IPS DF 4.7 (cell line): ENCODE data around the gene UTP25.
A peak's percentile ranks its signal among the peaks of the same experiment; 100 is the strongest.

ENCODE experiments used
- DNase-seq: peaks from one replicate; pipeline ENCODE4 v3.0.0-alpha.2; 2013; ENCODE audit warnings: low spot score; ENCODE audit errors: extremely low read depth

UTP25 gene

GRCh38 chr1:209805875-209806760 is 21.7 kb upstream of the UTP25 start, which contains the start of gene IRF6:
Gene IRF6 (minus strand): TSS chr1:209806142. CDS start chr1:209801413, 4,729 bp downstream.
- peak; percentile 83 for DNase-seq

DNA sequence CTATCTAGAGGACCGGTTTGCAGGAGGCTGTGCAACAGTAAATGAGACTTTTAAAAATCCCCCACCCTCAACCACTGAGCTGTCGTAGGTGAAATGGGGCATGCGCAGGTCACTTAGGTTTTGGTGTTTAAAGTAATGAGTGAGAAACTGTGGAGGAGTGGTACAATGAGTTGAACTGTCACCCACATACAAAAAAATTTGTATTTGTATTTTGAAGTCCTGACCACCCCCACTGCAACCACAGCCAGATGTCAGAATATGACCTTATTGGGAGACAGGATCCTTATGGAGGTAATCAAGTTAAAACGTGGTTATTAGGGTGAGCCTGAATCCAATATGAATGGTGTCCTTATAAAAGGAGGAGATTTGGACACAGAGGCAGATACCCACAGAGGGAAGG is 20.3 kb upstream of the UTP25 start:
- DNase-seq: no peak

- DNase-seq: no peak
Observed at GRCh38 chr1:209808059-209808581, 19.7 kb upstream of the UTP25 start.

DNA sequence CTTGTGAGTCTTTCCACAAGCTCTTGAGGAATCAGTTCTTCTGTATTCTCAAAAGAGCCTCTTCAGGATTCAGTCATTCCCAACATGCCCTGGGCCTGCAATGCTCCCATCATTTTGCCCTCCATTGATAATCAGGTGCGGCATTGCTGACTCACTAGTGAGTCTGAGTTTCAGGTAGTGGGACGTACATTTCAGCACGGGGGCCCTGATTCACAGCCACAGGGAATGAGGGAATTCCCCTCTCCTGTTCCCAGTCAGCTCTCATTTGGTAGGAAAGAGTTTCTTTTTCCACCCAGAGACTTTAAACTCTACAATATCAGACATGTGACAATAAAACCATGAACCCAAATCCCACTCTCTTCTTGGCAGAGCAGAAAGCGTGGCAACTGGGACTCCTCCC is 18.2 kb upstream of the UTP25 start:
- DNase-seq: no peak

DNA sequence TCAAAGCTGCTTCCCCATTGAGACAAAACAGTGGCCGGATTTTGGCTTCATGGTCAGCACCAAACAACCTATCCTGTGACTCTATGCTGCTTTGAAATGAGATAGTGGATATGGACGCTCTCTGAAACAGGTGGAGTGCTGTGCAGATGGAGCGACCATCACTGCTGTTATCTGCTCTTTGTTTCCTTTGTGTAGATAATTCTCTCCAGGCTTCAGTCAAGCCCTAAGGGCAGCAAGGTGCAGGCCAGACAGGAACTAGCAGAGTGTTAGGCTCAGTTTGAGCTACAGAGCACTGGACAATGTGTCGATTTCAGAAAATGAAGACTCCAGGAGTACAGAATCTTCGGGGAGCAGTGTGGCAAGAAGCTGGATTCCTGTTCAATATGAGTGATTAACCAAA is 17.0 kb upstream of the UTP25 start:
- no peak for DNase-seq

- DNase-seq: no peak
Observed at GRCh38 chr1:209813902-209814301, 13.9 kb upstream of the UTP25 start.

- no peak for DNase-seq
Observed at GRCh38 chr1:209815490-209815889, 12.3 kb upstream of the UTP25 start.

DNA sequence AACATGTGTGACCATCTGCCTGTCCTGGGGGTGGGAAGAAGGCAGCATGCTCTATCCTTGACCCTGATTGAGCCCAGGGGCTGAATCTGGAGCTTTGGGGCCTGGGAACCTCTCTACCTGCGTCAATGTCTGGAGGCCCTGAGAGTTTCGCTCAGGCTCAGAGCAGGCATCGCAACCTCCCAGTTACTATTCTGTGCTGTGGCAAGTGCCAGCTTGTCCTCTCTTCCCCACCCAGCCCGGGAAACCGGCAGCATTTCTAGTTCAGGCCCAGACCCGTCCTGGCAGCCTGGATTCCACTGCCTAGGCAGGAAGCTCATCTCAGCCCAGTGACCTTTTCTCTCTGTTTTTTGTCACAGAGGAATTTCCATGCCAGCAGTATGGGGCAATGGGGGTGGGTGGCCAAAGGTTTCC is 11.8 kb upstream of the UTP25 start:
- no peak for DNase-seq

GRCh38 chr1:209816923-209817322 is 10.8 kb upstream of the UTP25 start:
- DNase-seq: no peak

DNA sequence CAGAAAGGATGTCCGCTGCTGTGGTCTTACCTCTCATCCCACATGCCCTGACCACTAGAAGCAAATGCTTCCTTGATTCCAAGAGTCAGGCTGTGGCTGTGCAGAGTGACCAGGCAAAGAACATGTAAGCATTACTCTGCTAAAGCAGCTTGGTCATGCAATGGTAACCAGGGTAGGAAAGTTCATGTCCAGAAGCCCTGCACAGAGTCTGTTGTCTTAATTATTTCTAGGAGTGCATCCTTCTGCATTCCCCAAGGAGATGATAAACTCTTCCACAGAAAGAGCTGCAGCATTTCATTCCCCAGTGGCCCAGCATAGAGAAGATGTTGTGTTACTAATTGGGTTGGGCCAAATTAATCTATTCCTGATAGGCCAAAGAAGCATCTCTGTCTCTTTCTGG is 10.1 kb upstream of the UTP25 start:
- DNase-seq: no peak

DNA sequence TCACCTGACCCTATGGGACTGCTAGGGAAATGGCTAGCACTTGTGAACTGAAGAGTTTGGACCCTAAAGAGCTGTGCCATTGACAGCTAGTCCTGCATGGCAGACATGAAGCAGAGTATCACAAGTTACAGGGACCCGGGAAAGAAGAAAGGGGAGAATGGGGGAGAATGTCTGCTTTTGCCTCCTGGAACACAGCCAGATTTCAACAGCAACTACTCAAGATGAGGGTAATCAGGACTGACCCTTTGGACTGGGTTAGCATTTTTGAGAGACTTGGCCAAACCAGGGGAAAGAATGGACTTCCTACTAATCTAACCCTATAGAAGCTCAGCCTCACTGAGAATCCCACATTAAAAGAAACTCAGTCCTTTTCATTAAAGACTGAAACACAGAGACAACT is 8.7 kb upstream of the UTP25 start:
- no peak for DNase-seq

DNA sequence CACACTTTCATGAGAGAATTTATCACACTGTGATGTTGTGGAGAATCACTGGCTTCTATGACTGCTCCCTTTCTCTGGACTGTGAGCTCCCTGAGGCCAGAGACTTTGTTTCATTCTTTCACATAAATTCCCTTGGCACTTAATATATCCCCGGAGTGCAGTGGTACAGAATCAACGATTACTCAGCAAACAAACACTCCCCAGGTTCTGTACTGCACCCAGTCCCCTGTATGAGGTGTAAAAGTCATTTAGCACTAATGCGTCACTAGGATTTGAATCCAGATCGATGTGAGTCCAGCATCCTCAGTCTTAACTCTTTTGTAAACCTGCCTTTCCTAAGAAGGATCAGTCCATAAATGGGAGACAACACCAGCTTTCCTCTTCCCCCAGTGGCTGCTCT is 6.8 kb upstream of the UTP25 start:
- no peak for DNase-seq

DNA sequence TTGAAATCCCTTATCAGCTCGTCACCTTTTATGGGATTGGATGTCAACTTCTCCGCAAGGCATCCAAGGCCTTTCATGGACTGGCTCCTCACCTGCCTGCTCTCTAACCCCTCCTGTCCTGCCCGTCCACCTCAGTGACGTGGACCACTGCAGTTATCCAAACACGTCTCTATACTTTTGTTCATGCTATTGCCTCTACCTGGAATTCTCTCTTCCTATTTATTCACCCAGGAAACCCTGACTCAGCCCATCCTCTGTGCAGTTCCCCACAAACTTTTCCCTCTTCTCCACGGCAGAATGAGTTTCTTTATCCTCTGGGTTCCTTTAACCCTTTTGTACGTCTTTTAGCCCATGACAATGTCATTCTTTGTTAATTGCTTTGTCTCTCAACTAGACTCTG is 5.1 kb upstream of the UTP25 start:
- DNase-seq: no peak

- DNase-seq: no peak
Observed at GRCh38 chr1:209823143-209824041, 4.4 kb upstream of the UTP25 start.

GRCh38 chr1:209825591-209826434 is 2.0 kb upstream of the UTP25 start:
- DNase-seq: no peak

DNA sequence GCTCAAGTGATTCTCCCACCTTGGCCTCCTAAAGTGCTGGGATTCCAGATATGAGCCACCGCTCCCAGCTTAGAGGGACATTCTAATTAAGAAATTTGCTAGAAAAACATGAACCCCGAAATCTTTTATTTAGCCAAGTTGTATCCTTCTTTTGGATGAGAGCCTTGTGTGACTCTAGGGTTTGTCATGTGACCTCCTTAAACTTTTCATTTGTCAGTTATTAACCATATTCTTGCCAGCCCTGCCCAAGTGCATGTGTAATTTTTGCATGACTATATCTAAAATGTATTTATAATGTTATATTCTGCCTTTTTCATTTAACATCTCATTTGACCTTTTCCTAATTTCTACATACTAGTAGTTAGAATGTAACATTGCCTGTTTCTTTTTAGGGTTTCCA is 1.9 kb downstream of the UTP25 start:
- DNase-seq: no peak

GRCh38 chr1:209830722-209831121 is 3.0 kb downstream of the UTP25 start:
- no peak for DNase-seq

- DNase-seq: no peak
Observed at GRCh38 chr1:209831615-209832014, 3.8 kb downstream of the UTP25 start.

DNA sequence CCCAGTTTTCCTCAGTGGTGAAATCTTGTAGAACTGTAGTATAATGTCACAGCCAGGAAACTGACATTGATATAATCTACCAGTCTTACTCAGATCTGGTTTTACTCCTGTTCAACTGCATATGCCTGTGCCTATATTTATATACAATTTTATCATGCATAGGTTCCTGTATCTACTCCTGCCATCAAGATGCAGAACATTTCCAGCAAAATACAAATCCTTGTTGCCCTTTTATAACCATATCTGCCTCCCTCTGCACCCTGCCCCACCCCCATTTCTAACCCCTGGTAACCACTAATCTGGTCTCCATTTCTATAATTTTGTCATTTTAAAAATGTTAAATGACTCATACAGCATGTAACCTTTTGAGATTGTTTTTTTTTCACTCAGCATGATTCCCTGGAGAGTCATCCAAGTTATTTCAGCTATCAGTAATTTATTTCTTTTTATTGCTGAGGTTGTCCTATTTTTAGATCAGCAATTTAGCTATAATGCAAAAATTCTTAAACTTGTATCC is 8.1 kb downstream of the UTP25 start:
- no peak for DNase-seq

- no peak for DNase-seq
Observed at GRCh38 chr1:209837671-209838070, 9.9 kb downstream of the UTP25 start.

DNA sequence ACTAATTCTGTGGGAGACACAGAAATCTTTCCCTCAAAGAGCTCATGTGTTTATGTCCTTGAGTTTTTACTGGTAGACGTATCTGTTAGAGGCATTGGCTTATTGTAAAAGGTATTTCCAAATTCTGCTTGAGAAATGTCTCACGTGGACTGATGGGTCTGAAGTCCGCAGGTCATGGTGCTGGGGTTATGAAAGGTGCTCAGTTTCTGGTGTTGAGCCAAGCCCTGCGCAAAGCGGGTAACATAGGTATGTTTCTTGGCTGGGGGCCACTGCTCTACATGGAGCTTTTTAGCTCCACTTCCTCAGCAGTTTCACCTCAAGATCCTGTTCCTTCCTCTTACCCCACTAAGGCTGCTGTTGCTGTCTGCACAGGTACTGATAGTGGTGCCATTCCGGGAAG is 10.8 kb downstream of the UTP25 start:
- no peak for DNase-seq
